Activated T-cell treated with anti-CD3 and anti-CD28 coated beads, Interleukin-2, amount 50 U/mL, for 24 hours (primary cell): ENCODE data around the gene MGRN1.

ENCODE experiments used
- DNase-seq: peaks from one replicate; pipeline ENCODE4 v3.0.0-alpha.2; 2020
- H3K27ac Mint-ChIP-seq: 2 replicates; pipeline ENCODE4 v1.8.0; 2020; ENCODE audit warnings: mild to moderate bottlenecking, mixed read lengths
- H3K27me3 Mint-ChIP-seq: 2 replicates; pipeline ENCODE4 v1.8.0; 2020; ENCODE audit warnings: mixed read lengths
- H3K36me3 Mint-ChIP-seq: 2 replicates; pipeline ENCODE4 v1.8.0; 2020; ENCODE audit warnings: low read depth, mixed read lengths
- H3K4me1 Mint-ChIP-seq: 2 replicates; pipeline ENCODE4 v1.8.0; 2020; ENCODE audit warnings: low read depth, mixed read lengths
- H3K4me3 Mint-ChIP-seq: 2 replicates; pipeline ENCODE4 v1.8.0; 2020; ENCODE audit warnings: mild to moderate bottlenecking, moderate library complexity, mixed read lengths
- H3K9me3 Mint-ChIP-seq: 2 replicates; pipeline ENCODE4 v1.8.0; 2020; ENCODE audit warnings: mixed read lengths

MGRN1 gene

GRCh38 chr16:4611337-4612021 is 13.1 kb upstream of the MGRN1 start:
- Mint-ChIP-seq H3K4me3 (no peak overlapping the region), H3K9me3 (no peaks in the 10 kb centered on the region), H3K36me3 (peaks cover 18% of the 10 kb centered on the region), H3K4me1 (peaks cover 30% of the 10 kb centered on the region), H3K27ac (no peak overlapping the region), H3K27me3 (no peaks in the 10 kb centered on the region)
- no peak for DNase-seq

DNA sequence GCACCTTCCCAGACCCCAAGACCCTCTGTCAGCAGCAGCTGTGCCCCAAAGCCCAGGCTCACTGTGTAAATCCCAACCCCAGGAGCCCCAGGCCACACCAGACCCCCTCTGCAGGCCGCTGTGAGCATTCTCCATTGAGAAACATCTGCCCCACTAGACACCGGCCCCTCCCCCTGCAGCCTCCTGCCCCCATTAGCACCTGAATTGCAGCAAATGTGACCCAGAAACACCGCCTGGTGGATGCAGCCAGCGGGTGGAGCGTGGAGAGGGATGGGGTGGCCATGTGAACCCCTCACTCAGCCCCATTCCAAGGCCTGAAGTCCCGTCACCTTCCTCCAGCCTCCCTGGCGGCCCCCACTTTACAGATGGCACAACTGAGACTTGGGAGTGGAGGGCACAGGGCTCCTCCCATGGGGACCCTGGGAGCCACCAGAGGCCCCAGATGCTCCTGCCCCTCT is 12.1 kb upstream of the MGRN1 start:
- peaks cover 38% of the 10 kb centered on the region for H3K4me1 Mint-ChIP-seq
- H3K36me3 Mint-ChIP-seq = peaks cover 17% of the 10 kb centered on the region
- H3K4me3 Mint-ChIP-seq = peak overlapping the region; percentile 82
- DNase-seq = no peak
- no peaks in the 10 kb centered on the region for H3K9me3 Mint-ChIP-seq
- H3K27me3 Mint-ChIP-seq = no peaks in the 10 kb centered on the region
- H3K27ac Mint-ChIP-seq = peak overlapping the region; percentile 8

GRCh38 chr16:4612977-4613635 is 11.5 kb upstream of the MGRN1 start:
- no peaks in the 10 kb centered on the region for H3K27me3 Mint-ChIP-seq
- H3K36me3 Mint-ChIP-seq = peaks cover 13% of the 10 kb centered on the region
- H3K4me1 Mint-ChIP-seq = peaks cover 44% of the 10 kb centered on the region
- no peak for DNase-seq
- H3K27ac Mint-ChIP-seq = peak overlapping the region; percentile 85
- no peaks in the 10 kb centered on the region for H3K9me3 Mint-ChIP-seq
- H3K4me3 Mint-ChIP-seq = peak overlapping the region; percentile 82

DNA sequence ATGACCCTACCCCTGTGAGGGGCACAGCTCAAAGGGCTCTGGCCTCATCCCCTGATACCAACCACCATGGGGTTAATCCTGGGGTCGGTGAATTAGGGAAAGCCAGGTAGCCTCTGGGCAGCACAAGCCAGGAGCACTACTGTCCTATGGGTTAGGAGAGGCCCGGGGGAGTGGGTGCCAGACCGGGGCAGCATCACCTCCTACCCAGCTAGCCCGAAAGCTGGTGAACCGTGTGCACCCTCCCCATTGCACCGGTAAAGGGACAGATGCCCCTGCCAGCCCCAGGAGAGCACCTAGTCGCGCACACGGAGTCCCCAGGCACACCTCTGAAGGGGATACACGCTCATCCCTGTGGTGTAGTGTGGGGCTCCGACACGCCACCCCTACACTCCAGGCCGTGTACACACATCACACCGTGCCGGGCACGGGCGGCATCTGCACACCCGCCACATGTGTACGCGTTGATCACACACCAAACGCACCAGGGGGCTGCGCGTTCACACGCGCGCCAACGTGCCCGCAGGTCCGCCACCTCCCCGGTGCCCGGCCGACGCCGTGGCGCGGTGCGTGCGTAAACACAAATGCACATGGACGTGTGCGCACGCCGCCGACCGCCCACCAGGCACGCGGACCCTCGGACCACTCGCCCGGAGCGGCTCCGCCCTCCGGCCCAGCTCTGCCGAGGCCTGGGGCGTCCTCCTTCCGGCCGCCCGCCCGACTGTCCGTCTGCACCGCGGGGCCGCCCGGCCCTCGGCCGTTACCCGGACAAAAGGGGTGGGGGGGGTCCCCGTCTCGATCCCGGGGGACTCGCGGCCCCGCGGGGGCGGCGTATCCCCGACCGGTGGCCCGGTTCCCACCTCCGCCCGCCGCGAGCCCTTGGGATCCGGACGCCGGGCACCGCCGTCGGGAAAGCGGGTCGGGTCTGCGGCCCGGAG is 10.7 kb upstream of the MGRN1 start:
- peak; percentile 67 for DNase-seq
- peaks cover 6% of the 10 kb centered on the region for H3K36me3 Mint-ChIP-seq
- H3K27me3 Mint-ChIP-seq = no peaks in the 10 kb centered on the region
- no peaks in the 10 kb centered on the region for H3K9me3 Mint-ChIP-seq
- H3K4me3 Mint-ChIP-seq = peak overlapping the region; percentile 82
- H3K27ac Mint-ChIP-seq = peak overlapping the region; percentile 85
- H3K4me1 Mint-ChIP-seq = peaks cover 50% of the 10 kb centered on the region

GRCh38 chr16:4614571-4615383 is 9.8 kb upstream of the MGRN1 start, which contains the start of gene UBALD1:
TSS of gene UBALD1 (minus strand) at chr16:4614888. CDS start at chr16:4614797, 91 bp downstream.
- peaks cover 50% of the 10 kb centered on the region for H3K4me1 Mint-ChIP-seq
- H3K27ac Mint-ChIP-seq = peak within 1 kb of the TSS; percentile 97
- H3K27me3 Mint-ChIP-seq = no peaks in the 10 kb centered on the region
- no peaks in the 10 kb centered on the region for H3K9me3 Mint-ChIP-seq
- DNase-seq = peak; percentile 86
- peaks cover 5% of the 10 kb centered on the region for H3K36me3 Mint-ChIP-seq
- H3K4me3 Mint-ChIP-seq = peak within 1 kb of the TSS; percentile 89

- peaks cover 5% of the 10 kb centered on the region for H3K36me3 Mint-ChIP-seq
- H3K4me3 Mint-ChIP-seq = peak overlapping the region; percentile 89
- H3K27me3 Mint-ChIP-seq = no peaks in the 10 kb centered on the region
- peak overlapping the region; percentile 97 for H3K27ac Mint-ChIP-seq
- H3K4me1 Mint-ChIP-seq = peaks cover 50% of the 10 kb centered on the region
- no peak for DNase-seq
- no peaks in the 10 kb centered on the region for H3K9me3 Mint-ChIP-seq
Observed at GRCh38 chr16:4615384-4616046, 9.1 kb upstream of the MGRN1 start.

DNA sequence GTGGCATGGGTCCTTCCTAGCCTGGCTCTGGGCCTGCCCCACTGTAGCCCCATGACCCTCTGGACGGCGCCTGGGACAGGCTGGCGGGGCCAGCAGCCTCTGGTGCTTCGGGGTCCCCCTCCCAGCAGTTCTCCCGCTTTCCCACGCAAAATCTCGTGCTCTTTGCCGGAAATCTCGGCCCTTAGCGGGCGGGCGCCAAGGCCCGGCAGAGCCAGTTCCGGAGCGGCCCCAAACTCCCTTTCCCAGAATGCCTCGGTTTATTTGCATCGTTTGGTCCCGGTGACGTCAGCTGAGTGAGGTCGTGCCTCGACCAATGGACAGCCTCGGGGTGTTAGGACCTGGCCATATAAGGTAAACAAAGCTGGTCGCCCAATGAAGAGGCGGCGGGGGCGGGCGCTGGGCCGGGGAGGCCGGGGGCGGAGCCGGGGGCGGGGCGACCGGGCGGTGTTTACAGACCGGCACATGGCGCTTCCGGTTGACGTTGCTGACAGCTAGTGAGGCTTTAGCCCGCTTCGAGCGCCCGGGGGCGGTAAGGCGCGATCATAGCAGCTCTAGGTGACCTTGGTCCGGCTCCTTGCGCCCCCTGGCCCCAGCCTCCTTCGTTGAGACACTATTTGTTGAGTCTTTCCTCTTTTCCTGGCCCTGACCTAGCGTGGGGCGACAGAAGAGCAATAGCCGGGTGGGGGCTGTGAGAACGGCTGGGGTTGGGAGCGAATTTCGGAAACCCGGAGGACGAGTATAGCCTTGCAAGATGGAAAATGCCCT is 8.4 kb upstream of the MGRN1 start:
- peak; percentile 97 for DNase-seq
- Mint-ChIP-seq H3K4me1 (peaks cover 49% of the 10 kb centered on the region), H3K9me3 (no peaks in the 10 kb centered on the region), H3K27ac (peak overlapping the region; percentile 99), H3K27me3 (no peaks in the 10 kb centered on the region), H3K4me3 (peak overlapping the region; percentile 91), H3K36me3 (peaks cover 5% of the 10 kb centered on the region)

DNA sequence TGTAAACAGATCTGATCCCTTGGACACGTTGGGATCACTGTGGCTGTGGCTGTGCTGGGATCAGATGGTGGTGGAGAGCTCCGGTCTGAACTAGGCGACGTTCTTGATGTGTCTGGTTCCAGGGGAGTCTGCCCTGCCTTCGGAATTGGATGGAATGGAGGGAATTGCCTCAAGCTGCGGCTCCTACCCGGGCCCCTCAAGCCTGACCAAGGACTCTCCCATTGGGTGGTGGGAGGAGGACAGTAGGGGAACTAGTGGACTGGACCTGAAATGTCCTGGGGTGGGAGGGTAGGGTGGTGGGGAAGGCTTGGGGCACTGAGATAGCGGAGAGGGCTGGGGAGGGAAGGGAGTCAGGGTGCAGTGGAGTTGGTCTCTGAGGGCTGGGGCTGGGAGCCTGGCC is 6.7 kb upstream of the MGRN1 start:
- Mint-ChIP-seq H3K9me3 (no peaks in the 10 kb centered on the region), H3K4me3 (peak overlapping the region; percentile 20), H3K27ac (peak overlapping the region; percentile 40), H3K36me3 (peaks cover 5% of the 10 kb centered on the region), H3K4me1 (peaks cover 44% of the 10 kb centered on the region), H3K27me3 (no peaks in the 10 kb centered on the region)
- DNase-seq = no peak

DNA sequence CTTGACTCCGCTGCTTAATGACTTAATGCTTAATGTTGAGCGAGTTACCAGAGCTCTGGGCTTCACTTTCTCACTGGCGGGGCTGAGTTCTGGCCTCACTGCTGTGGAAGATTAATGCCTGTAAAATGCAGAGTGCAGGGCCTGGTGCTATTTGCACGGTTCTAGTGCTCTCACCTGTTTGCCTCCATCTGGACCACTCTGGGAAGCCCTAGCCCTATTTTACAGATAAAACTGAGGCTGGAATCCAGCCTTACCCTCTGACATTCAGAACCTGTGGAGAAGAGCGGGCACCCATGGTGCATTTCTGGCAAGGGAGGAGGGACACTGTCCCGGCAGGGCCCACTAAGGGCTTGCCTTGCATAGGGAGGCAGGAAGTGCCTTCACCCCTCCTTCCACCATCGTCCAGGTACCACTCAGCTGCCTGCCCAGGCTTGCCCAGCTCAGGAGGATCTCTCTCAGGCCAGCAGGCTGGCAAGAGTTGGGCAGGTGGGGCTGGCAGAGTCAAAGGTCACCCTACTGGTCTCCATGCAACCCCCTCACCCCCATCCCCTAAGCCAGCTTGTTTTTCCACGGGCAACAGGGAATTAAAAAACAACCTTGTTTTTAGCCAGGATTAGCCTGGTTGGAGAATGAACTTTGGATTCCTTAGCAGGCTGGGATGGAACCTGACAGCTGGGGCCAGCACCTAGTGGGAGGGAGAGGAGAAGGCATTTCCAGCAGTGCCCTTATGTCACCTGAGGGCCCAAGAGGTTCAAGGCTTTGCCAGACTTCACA is 5.8 kb upstream of the MGRN1 start:
- H3K4me3 Mint-ChIP-seq = no peak overlapping the region
- H3K27ac Mint-ChIP-seq = no peak overlapping the region
- H3K27me3 Mint-ChIP-seq = no peaks in the 10 kb centered on the region

GRCh38 chr16:4623593-4623992 is 1.0 kb upstream of the MGRN1 start:
- Mint-ChIP-seq H3K9me3 (no peaks in the 10 kb centered on the region), H3K27me3 (no peaks in the 10 kb centered on the region), H3K4me3 (peak overlapping the region; percentile 99), H3K27ac (peak overlapping the region; percentile 97), H3K4me1 (peaks cover 35% of the 10 kb centered on the region), H3K36me3 (peaks cover 23% of the 10 kb centered on the region)
- DNase-seq = no peak

More for the DNA sequence above, 5.8 kb upstream of the MGRN1 start:
- DNase-seq = no peak
- Mint-ChIP-seq H3K4me1 (peaks cover 39% of the 10 kb centered on the region), H3K36me3 (peaks cover 5% of the 10 kb centered on the region), H3K9me3 (no peaks in the 10 kb centered on the region)

- H3K9me3 Mint-ChIP-seq = no peaks in the 10 kb centered on the region
- peak overlapping the region; percentile 99 for H3K4me3 Mint-ChIP-seq
- H3K27me3 Mint-ChIP-seq = no peaks in the 10 kb centered on the region
- H3K36me3 Mint-ChIP-seq = peaks cover 27% of the 10 kb centered on the region
- peaks cover 39% of the 10 kb centered on the region for H3K4me1 Mint-ChIP-seq
- H3K27ac Mint-ChIP-seq = peak overlapping the region; percentile 98
- DNase-seq = peak; percentile 80
Observed at GRCh38 chr16:4624827-4625559, 367 bp downstream of the MGRN1 start.
